Ishikawa (cell line): ENCODE measurements around the gene CSRP3.

Experiments used
- EGR1 ChIP-seq: IDR thresholded peaks from 2 replicates; pipeline ENCODE4 v1.6.1; 2012
- EP300 ChIP-seq: IDR thresholded peaks from 2 replicates; pipeline ENCODE4 v1.6.1; 2012; ENCODE audit warnings: borderline replicate concordance
- FOXM1 ChIP-seq: IDR thresholded peaks from 2 replicates; pipeline ENCODE4 v1.6.1; 2012; ENCODE audit warnings: low read depth, borderline replicate concordance
- MAX ChIP-seq: IDR thresholded peaks from 2 replicates; pipeline ENCODE4 v1.6.1; 2012
- RAD21 ChIP-seq: IDR thresholded peaks from 2 replicates; pipeline ENCODE4 v1.6.1; 2012; ENCODE audit warnings: low read depth

GRCh38 chr11:19232910-19233503 lies 31.2 kb upstream of the CSRP3 start:
- TF ChIP-seq FOXM1, result no peak
- TF ChIP-seq RAD21, result no peak
- TF ChIP-seq EGR1, result no peak
- no peak for TF ChIP-seq MAX
- TF ChIP-seq EP300, result no peak
